ENCODE results near the gene ASPSCR1. TPM values are rescaled to one million over a fixed set of nuclear protein-coding genes. Genes with fewer than 3 reads are reported as not detected.

Gene ASPSCR1
- total and polyA plus RNA-seq, 2 of the 8 experiments (the other 6 are each of a cell fraction or from before 2014, with no cell fraction given): 33.3 to 43.7 TPM

GRCh38 chr17:81996757-81997441 lies 19.5 kb downstream of the ASPSCR1 start:
- H3K79me1 ChIP-seq (ENCODE audit: low read depth, low read length): peaks cover 5% of the 10 kb centered on the region

More at GRCh38 chr17:81996757-81997441, 19.5 kb downstream of the ASPSCR1 start:
- ChIA-PET POLR2A (ENCODE audit: partially characterized antibody) (interaction anchor here (0.6 to 1.8 kb wide), 8 partner anchors 14 to 89 kb away, joined by 3 to 7 read pairs (median 4); no protein-coding TSS in a partner anchor), CTCF (ENCODE audit: partially characterized antibody) (interaction anchor here (0.6 to 3.2 kb wide), 20 partner anchors 8 to 190 kb away, joined by 3 to 20 read pairs (median 4); partner anchors contain the start of genes LRRC45 and NOTUM)
- Histone ChIP-seq H3K23ac (ENCODE audit: insufficient read length) (no peak overlapping the region), H4K8ac (ENCODE audit: extremely low read depth, insufficient read depth, low read length) (no peak overlapping the region; the same call in 1 of the 2 replicates), H2BK12ac (ENCODE audit: low read depth, low read length) (no peak overlapping the region), H3K27ac (ENCODE audit: low read depth, low read length) (no peak overlapping the region), H2BK20ac (ENCODE audit: low read length) (no peak overlapping the region), H3K4me2 (ENCODE audit: insufficient read depth in 1 of 2, low read depth in 2 of 2, low read length in 2 of 2) (no peak overlapping the region), H2BK15ac (ENCODE audit: low read length) (no peak overlapping the region), H4K91ac (replicated peaks; ENCODE audit: insufficient read length, low read length) (no peak overlapping the region), H3K14ac (ENCODE audit: insufficient read length) (no peak overlapping the region), H3K4me1 (replicated peaks in 1 of 4; ENCODE audit: control insufficient read depth in 3 of 4, insufficient read depth in 4 of 4, low read length in 3 of 4) (peaks cover 0 to 21% (median 18%) of the 10 kb centered on the region in 4 experiments; a peak in 6 of 7 replicates), H3K18ac (ENCODE audit: extremely low read depth, low read length) (no peak overlapping the region), H3K36me3 (ENCODE audit: control insufficient read depth in 2 of 4, insufficient read depth in 4 of 4, low read length in 3 of 4) (no peaks in the 10 kb centered on the region), H3K4me3 (ENCODE audit: extremely low read depth in 1 of 4, insufficient read depth in 2 of 4, low read depth in 3 of 4, low read length in 4 of 4) (no peak overlapping the region), H2BK5ac (ENCODE audit: low read depth, low read length) (no peak overlapping the region), H2AK5ac (ENCODE audit: low read depth, low read length) (no peak overlapping the region), H4K20me1 (replicated peaks in 1 of 2; ENCODE audit: control insufficient read depth in 1 of 2, insufficient read depth in 2 of 2, low read length in 2 of 2) (peaks cover 0 to 10% of the 10 kb centered on the region in 2 experiments), H3K9me3 (ENCODE audit: insufficient read depth in 2 of 2, low read depth in 1 of 2, low read length in 1 of 2) (no peaks in the 10 kb centered on the region), H4K5ac (ENCODE audit: insufficient read length, low read depth, low read length) (no peak overlapping the region), H3K4ac (replicated peaks; ENCODE audit: insufficient read length, low read depth, low read length) (no peak overlapping the region), H2AFZ (ENCODE audit: low read length) (no peak overlapping the region), H3K27me3 (replicated peaks in 1 of 4; ENCODE audit: control insufficient read depth in 3 of 4, extremely low read depth in 1 of 4, insufficient read depth in 3 of 4, low read length in 3 of 4) (no peaks in the 10 kb centered on the region), H3K56ac (replicated peaks; ENCODE audit: insufficient read length, low read depth, low read length) (no peak overlapping the region), H2BK120ac (replicated peaks; ENCODE audit: low read depth, low read length) (no peak overlapping the region), H3K9ac (replicated peaks in 1 of 4; ENCODE audit: extremely low read depth in 1 of 4, low read depth in 3 of 4, low read length in 3 of 4) (no peak overlapping the region), H3K23me2 (ENCODE audit: low read depth, low read length) (no peaks in the 10 kb centered on the region), H3K79me2 (ENCODE audit: control insufficient read depth in 1 of 2, insufficient read depth in 2 of 2, low read length in 2 of 2) (no peaks in the 10 kb centered on the region)
- 94% methylated on average over 30 of the region's 30 CpGs; no CpG with 5 or more reads in 1 of the 2 experiments for WGBS, 2 experiments (ENCODE audit: extremely low coverage in 1 of 2, insufficient coverage in 1 of 2, insufficient read length in 1 of 2, insufficient replicate concordance in 2 of 2, low coverage in 1 of 2, low lambda C conversion rate in 2 of 2, missing lambda C conversion rate in 1 of 2)
- TF ChIP-seq USF2 (IDR thresholded peaks at IDR 0.05; ENCODE audit: low read length): no peak
- TF ChIP-seq MAX (IDR thresholded peaks at IDR 0.05): no peak
- TF ChIP-seq TBP (IDR thresholded peaks at IDR 0.05; ENCODE audit: low read depth, low read length): no peak
- TF ChIP-seq POU5F1 (IDR thresholded peaks at IDR 0.05; ENCODE audit: low read depth, low read length): no peak
- no peak for TF ChIP-seq EGR1 (IDR thresholded peaks at IDR 0.05; ENCODE audit: borderline replicate concordance, low read depth, low read length)
- no peak for TF ChIP-seq CEBPB (IDR thresholded peaks at IDR 0.05; ENCODE audit: low read depth, low read length)
- no peak for TF ChIP-seq SP4 (IDR thresholded peaks at IDR 0.05; ENCODE audit: low read length)
- no peak for TF ChIP-seq KDM4A (IDR thresholded peaks at IDR 0.05; ENCODE audit: low read depth, low read length, severe bottlenecking)
- FAIRE-seq: no peak
- DNase-seq (ENCODE audit: low read depth in 1 of 2, low spot score in 2 of 2): no peak
